NCI-H69 (cell line): Measurements from ENCODE around the gene CEMIP.
A peak's percentile ranks its signal among the peaks of the same experiment; 100 is the strongest.

Source experiments
- DNase-seq: peaks from one replicate; lab custom pipeline; 2025; lab: John Stamatoyannopoulos, UW

CEMIP gene, protein sequence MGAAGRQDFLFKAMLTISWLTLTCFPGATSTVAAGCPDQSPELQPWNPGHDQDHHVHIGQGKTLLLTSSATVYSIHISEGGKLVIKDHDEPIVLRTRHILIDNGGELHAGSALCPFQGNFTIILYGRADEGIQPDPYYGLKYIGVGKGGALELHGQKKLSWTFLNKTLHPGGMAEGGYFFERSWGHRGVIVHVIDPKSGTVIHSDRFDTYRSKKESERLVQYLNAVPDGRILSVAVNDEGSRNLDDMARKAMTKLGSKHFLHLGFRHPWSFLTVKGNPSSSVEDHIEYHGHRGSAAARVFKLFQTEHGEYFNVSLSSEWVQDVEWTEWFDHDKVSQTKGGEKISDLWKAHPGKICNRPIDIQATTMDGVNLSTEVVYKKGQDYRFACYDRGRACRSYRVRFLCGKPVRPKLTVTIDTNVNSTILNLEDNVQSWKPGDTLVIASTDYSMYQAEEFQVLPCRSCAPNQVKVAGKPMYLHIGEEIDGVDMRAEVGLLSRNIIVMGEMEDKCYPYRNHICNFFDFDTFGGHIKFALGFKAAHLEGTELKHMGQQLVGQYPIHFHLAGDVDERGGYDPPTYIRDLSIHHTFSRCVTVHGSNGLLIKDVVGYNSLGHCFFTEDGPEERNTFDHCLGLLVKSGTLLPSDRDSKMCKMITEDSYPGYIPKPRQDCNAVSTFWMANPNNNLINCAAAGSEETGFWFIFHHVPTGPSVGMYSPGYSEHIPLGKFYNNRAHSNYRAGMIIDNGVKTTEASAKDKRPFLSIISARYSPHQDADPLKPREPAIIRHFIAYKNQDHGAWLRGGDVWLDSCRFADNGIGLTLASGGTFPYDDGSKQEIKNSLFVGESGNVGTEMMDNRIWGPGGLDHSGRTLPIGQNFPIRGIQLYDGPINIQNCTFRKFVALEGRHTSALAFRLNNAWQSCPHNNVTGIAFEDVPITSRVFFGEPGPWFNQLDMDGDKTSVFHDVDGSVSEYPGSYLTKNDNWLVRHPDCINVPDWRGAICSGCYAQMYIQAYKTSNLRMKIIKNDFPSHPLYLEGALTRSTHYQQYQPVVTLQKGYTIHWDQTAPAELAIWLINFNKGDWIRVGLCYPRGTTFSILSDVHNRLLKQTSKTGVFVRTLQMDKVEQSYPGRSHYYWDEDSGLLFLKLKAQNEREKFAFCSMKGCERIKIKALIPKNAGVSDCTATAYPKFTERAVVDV (N-terminal part only)

DNA sequence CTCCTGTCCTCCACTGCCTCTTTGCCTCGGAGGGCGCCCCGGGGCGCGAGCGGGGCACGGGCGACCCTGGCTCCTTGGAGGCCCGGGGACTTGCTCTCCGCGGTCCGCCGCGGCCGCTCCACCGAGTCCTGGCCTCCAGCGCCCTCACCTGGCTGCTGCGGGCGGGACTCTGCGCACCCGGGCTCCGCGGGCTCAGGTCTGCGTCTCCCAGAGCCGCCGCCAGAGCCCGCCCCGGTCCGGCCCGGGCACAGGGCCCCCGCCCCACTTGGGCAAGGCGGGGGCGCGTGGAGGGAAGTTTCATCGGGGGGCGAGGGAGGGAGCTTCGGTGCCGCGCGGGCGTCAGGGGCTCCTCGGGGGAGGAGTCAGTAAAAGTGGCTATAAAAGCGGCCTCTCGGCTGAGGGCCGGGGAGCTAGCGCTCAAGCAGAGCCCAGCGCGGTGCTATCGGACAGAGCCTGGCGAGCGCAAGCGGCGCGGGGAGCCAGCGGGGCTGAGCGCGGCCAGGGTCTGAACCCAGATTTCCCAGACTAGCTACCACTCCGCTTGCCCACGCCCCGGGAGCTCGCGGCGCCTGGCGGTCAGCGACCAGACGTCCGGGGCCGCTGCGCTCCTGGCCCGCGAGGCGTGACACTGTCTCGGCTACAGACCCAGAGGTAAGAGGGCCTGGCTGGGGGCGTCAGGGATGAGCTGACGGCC lies at the start of gene CEMIP:
CEMIP (plus strand) TSS at position 407 of the 694 bp plus-strand sequence. CDS start 94,510 bp downstream, outside the sequence.
- peak; percentile 89 for DNase-seq

DNA sequence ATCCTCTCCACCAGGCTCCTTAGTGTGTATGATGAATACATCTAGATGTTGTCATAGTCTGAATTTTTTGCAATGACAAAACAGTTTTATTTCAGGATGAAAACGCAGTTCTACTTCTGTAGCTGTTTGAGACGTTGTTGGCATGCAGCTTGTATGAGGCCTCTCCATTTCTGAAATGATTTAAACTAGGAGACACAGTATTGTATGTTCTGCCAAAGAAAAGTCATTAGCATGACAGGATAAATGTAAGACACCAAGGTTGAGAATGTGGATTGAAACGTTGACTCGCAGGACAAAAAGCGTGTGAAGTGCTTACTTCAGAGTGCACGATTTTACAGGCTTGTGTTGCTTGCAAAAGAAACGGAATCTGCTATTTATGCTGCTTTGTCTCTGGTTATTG lies 48.8 kb upstream of the CEMIP start:
- DNase-seq = no peak

DNA sequence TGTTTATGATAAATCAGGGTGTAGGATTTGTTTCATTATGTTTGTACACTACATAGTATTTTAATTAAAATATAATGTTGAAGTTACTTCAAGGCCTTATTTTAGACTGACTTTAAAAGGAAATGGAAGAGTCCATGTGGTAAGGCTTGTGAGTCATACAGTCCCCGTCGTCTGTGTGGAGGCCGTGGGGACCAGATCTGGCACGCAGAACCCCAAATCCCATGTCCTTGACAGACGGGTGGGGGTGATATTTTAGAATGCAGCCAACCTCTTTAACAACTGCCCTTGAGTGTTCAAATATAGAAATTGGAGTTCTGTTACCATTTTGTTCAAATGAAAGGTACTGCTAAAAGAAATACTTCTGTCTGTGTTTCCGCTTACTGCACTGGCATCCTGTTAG lies 48.2 kb upstream of the CEMIP start:
- DNase-seq = no peak

DNA sequence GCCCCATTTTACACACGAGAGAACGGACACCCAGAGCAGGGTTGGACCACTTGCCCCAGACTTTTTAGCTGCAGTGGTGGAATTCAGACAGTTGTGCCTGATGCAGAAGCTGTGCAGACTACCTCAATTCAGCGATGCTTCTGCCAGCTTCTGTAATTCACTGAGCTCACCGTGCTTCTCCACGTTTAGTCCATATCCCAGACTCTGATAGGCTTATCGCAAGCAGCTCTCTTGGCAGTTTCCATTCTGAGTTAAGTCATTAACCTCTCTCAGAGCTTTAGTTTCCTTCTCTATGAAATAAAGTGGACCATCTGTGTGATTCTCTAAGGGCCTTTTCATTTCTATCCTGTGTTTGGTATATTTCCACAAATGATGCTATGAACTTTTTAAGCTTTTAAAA lies 47.0 kb upstream of the CEMIP start:
- no peak for DNase-seq

DNA sequence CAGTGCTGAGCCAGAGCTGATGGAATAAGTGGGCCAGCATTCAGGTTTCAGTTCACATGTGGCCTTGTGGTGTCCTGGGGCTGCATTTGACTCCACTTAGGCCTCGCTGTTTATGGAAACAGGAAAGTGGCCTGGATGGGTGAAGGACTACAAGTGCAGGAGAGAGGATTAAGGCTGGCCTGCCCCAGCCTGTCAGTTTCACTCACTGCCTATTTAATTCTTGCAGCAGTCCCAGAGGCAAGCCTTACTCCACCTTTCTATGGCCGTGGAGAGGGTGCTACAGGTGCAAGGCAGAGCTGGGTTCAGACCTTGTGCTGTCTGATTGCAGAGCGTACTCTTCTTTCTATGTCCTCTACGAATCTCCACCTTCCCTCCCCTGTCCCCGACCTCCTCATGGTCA lies 46.4 kb upstream of the CEMIP start:
- DNase-seq = no peak

DNA sequence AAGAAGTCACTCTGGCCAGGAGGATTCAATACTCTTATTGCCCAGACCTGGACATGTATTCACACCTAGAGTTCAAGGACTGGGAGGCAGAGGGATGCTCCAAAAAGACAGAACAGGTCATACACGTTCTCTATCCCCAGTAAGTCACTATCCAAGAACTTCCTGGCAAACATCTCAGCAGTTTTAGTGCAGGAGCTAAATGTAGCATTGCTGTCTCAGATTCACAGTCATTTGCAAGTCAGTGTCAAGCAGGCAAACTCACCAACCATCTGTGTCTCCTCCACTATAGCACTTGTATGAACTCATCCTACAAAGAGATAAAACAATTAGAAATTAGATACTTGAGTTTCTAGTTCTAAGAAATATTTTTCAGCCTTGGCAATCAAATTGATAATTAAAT lies 45.7 kb upstream of the CEMIP start:
- DNase-seq = no peak

DNA sequence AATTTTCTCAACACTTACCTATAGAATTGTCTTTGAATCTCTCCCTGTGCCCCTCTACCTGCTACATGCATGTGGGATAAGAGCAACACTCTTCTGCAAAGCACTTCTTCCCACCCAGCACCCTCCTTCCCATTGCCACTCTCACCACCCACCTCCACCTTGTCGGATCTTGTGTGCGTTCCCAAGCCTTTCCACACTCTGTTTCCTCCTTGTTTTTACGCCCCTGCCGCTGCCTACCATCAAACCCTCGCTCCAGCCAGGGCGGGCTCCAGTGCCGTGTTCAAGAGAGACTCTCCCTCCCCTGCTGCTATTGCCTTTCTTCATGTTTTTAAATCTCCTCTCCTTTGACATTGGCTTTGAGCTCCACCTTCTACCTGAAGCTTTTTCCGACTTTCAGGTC lies 43.8 kb upstream of the CEMIP start:
- no peak for DNase-seq

DNA sequence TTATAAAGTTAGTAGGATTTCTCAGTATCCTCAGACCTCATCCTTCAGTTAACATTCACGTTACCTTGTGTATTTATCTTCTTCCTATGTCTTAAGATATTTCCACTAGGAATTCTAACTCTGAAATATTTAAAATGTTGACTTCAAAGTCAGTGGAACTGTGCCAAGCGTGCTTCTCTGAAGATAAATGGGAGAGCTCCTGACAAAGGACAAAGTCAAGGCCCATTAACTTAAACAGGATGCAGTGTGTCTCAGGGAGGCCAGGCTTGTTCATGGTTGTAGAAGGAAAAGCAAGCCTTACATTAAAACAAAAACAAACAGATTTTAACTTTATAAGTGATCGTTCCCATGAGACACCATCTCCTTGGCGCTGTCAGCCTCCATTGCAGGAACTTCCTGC lies 42.6 kb upstream of the CEMIP start:
- peak; percentile 84 for DNase-seq

DNA sequence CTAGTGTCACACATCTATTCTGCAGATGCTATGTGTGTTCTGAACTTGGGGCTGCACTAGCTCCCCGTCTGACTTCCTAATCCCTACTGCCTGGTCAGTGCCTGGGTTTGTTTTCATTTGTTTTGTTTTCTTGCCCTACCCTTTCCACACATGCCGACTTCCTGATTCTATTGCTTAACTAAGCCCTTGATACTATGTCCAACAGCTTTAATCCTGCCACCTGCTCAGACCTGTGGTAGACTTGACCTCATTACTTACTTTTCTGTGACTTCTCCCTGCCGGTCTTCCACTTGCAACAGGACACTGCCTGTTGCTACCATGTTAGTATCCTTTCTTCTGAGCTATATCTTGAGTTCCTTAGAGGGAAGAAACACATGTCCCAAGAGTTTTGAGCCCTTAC lies 39.3 kb upstream of the CEMIP start:
- no peak for DNase-seq

DNA sequence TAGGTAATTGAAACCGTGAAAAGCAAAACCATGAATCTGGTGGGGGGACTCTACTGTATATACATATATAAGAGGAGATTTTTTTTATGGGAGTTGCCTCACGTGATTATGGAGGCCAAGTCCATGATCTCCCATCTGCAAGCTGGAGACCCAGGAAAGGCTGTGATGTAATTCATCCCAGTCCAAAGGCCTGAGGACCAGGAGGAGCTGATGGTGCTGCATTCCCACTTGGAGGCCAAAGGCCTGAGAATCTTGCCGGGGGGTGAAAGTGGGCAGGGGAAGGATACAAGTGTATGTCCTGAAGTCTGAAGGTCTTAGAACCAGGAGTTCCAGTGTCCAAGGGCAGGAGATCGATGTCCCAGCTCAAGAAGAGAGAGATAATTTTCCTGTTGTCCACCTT lies 37.1 kb upstream of the CEMIP start:
- no peak for DNase-seq

DNA sequence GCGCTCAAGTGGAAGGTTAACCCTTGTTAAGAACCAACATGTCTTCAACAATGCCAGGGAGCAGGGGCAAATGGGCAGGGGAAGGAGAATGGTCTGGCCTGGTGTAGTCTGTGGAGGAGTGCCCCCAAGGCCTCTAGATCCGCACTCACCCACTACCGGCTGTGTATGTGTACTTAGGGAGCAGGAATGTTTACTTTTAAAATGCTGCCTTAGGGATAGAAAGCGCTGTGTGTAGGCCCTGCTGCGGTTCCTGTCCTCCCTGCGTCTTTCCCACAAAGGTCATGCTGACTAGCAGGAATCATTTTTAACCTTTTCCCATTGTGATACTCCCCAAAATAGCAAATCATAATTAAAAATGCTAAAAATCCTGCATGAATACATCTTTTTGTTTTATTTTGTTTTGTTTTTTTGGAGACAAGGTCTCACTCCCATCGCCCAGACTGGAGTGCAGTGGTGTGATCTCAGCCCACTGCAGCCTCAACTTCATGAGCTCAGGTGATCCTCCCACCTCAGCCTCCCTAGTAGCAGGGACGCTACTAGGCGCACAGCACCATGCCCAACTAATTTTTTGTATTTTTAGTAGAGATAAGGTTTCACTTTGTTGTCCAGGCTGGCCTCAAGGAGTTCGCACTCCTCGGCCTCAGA lies 35.9 kb upstream of the CEMIP start:
- DNase-seq = peak; percentile 78

DNA sequence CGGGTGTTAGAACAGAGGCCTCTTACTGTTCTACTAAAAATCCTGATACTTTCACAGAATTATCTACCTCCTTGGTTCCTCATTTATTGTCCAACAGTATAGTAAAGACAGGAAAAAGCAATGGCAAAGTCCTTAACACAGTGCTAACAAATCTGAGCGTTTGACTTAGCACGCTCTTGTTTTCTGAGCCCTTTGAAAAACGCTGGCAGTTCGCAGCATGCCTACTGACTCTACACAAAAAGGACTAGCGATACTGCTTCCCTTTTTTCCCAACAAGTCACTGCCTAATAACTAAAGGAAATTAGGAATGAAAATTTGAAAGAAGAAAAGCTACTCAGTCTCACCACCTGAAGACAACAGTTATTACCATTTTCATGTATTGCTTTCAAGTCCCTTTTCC lies 34.8 kb upstream of the CEMIP start:
- no peak for DNase-seq

DNA sequence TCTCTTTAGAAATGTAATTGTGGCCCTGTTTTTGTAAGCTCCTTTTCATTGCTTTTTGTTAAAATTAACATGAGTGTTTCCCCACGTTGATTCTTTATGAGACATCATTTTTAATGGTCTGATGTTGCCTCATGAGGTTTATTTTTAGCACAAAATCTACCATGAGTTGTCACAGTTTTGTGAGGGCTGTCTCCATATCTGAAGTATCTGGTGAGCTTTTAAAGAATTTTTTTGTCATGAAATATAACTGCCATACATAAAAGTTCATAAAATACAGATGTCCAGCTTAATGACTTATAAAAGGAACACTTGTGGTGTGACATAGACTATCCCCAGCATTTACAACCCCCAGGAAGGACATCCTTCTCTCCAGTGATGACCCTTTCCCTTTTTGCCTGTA lies 34.3 kb upstream of the CEMIP start:
- no peak for DNase-seq

DNA sequence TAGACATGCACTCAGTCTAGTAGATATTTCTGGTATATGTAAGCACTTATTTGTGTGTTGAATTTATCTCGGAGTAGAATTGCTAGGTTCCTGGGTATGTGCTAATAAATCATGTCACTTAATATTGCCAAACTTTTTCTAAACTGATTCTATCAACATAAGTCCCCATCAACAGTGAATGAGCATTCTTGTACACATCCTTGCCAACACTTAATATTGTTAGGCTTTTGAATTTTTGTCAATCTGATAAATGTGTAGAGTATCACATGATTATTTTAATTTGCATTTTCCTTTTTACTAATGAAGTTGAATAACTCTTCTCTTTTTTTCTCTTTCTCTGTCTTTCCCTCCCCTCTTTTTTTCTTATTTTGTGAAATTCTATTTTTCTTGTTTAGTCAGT lies 33.3 kb upstream of the CEMIP start:
- DNase-seq = no peak

DNA sequence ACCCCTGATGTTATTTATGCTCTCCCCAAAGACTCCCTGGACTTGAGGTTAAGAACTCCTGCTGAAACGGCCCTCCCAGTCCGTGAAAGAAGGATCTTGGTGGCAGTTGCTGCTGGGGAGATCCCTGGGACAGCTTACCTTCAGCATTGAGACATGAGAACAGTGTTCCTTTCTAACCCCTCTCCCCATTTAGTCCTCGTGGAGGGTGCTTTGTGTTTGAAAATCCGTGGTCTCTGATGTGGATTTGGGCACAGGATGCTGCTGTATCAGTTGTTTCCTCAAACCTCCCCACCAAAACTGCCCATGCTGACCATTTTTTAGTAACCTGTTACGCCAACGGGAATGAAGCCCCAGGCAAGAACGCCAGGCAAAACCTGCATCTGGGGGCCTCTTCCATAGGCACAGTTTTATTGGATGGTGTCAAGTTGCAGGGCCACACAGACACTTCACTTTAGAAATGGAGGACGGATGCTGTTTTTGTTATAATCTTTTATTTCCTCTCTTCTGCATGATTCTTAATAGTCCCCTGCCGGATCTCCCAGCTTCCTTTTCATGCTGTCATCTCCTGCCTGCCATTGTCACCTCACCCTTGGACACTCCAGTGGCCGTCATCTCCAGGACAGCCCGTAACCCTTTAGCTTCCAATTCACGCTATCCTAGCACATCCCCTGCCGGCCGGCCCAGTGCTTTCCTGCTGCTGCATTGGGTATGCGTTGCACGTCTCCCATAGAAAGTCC lies 31.7 kb upstream of the CEMIP start:
- peak; percentile 14 for DNase-seq

DNA sequence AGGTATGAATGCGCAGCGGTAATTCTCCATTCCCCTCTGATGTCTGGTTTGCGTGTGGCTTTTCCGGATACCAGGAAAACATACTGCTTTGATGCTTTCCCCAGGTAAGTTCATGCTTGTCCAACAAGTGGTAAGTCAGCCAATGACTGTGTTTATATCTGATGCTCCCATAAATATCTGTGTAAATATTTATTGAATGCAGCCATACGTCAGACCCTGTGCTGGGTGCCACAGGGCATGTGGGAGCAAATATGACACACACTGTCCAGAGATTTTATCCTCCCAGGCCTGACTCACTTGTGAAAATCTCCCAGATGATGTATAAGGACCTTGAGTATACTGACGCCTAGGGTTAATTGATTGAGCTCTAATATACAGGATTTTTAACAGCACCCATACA lies 29.6 kb upstream of the CEMIP start:
- no peak for DNase-seq

DNA sequence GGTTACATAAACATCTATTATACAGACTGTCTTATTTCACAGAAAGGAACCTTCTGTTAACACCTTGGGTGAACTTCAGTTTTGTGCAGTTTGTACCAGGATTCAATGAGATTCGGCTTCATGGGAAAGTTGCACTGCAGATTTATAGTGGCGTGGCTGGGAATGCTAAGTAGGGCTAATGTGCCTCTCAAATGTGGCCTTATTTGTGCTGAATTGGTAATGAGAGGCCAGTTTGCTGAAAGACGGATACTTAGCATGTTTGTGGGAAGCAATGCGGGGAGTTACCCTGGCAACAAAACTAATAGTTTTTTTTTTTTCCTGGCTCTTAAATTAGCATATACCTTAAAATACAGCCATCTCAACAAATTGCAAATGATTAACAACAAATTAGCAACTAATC lies 28.6 kb upstream of the CEMIP start:
- DNase-seq = no peak

DNA sequence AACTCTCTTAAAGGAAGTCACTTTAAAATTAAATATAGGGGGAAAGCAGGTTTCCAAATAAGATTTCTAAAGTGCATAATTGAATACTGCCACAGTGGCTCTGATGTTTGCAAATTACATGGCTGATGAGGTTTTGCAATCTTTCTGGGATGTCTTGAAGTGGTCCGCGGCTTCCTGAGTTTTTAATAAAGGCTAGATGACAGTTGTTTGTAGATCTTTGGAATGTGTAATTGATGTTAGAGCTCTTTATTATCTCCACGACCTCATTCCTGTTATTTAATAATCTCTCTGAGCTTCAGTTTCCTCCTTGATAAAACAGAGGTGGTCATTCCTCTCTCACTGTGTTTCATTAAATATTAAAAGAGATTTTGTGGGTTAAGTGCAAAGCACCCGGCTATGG lies 27.0 kb upstream of the CEMIP start:
- peak; percentile 69 for DNase-seq

DNA sequence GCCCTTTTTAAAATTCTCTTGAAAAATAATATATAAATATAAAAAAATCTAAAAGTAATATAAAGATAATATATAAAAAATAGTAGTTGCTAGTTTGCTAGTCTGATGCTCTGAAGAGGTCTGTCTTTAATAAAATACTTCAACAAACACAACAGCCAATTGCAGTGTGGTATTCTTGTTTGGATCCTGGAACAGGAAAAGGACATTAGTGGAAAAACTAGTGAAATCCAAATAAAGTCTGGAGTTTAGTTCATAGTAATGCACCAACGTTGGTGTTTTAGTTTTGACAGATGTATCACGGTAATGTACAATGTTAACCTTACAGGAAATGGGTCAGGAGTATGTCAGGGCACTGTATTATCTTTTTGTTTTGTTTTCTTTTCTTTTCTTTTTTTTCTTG lies 26.0 kb upstream of the CEMIP start:
- no peak for DNase-seq

DNA sequence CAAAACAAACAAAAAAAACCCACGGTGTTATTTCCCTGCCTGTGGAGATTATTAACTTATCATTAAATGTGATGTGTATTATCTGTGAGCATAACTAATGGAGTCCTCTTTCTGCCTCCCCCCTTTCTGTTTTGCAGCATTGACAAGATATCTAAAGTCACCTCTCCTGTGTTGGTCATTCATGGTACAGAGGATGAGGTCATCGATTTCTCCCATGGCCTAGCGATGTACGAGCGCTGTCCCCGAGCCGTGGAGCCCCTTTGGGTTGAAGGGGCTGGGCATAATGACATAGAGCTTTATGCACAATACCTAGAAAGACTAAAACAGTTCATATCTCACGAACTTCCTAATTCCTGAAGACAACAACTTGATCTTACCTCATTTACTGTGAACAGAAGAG lies 25.2 kb upstream of the CEMIP start:
- no peak for DNase-seq

DNA sequence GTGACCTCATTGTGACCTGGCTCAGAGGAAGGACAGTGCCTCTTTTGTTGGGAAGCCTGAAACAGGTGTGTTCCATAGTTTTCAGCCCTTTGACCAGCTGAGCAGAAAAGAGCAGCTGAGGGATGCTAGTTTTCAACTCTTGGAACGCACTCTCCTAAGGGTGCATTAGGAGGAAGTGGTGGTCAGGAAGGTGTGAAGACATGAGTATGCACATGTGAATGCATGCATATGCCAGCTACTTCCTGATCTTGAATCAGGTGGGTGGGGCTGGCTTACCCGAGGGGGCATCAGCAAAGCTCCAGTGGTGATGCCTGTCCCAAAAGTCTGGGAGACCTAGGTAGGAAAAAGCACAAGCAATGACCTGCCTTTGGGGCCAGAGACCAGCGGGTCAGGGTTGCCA lies 23.3 kb upstream of the CEMIP start:
- no peak for DNase-seq
